Mesothelial cell of epicardium (in vitro differentiated cells): ENCODE results near the gene PTPRN2. TPM values are rescaled to one million over a fixed set of nuclear protein-coding genes. Genes with fewer than 3 reads are reported as not detected.

Source experiments
- DNase-seq, 2 experiments: peaks; one replicate each; pipeline ENCODE4 v3.0.0; 2021; ENCODE audit warnings: low spot score in 2 of 2; ENCODE audit not compliant: unreplicated experiment in 2 of 2
- H3K27ac Mint-ChIP-seq: 2 replicates; pipeline ENCODE4 v1.8.0; 2021; ENCODE audit warnings: mixed read lengths
- H3K27me3 Mint-ChIP-seq: 2 replicates; pipeline ENCODE4 v1.8.0; 2021; ENCODE audit warnings: low read depth, mixed read lengths
- H3K36me3 Mint-ChIP-seq: 2 replicates; pipeline ENCODE4 v1.8.0; 2021; ENCODE audit warnings: mixed read lengths
- H3K4me1 Mint-ChIP-seq: 2 replicates; pipeline ENCODE4 v1.8.0; 2021; ENCODE audit warnings: mixed read lengths
- H3K4me3 Mint-ChIP-seq: 2 replicates; pipeline ENCODE4 v1.8.0; 2021; ENCODE audit warnings: mild to moderate bottlenecking, moderate library complexity, mixed read lengths
- H3K9me3 Mint-ChIP-seq: 2 replicates; pipeline ENCODE4 v1.8.0; 2021; ENCODE audit warnings: mixed read lengths
- total RNA-seq: library from RNA; stranded (reverse); gene quantifications from 3 replicates; pipeline ENCODE4 v1.2.1, GENCODE V29; 2021
- TF ChIP-seq, protein P1 (sequence below): fragments of 200-600 bp; sonication (generic); IDR thresholded peaks from one replicate; pipeline ENCODE4 v1.5.0; 2021; ENCODE audit warnings: antibody characterized with exemption; ENCODE audit not compliant: unreplicated experiment

The PTPRN2 gene
- total RNA-seq, 1 donor from 2014 or later = 2.2 TPM

DNA sequence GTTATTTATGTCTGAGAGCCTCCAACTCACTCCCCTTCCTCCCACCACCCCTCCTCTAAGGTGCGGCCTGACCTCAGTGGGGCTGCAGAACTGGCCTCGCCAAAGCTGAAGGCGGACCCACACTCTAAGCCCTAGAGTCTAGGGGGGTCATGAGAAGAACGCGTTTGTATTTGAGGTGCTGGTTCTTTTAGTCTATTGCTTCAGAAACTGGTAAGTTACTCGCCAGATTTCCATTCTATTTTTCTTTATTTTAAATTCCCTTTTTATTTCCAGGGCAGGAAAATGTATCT, 893.3 kb downstream of the PTPRN2 start:
- H3K9me3 Mint-ChIP-seq = peaks cover 3% of the 10 kb centered on the region
- no peak overlapping the region for H3K27ac Mint-ChIP-seq
- TF ChIP-seq, protein P1, sequence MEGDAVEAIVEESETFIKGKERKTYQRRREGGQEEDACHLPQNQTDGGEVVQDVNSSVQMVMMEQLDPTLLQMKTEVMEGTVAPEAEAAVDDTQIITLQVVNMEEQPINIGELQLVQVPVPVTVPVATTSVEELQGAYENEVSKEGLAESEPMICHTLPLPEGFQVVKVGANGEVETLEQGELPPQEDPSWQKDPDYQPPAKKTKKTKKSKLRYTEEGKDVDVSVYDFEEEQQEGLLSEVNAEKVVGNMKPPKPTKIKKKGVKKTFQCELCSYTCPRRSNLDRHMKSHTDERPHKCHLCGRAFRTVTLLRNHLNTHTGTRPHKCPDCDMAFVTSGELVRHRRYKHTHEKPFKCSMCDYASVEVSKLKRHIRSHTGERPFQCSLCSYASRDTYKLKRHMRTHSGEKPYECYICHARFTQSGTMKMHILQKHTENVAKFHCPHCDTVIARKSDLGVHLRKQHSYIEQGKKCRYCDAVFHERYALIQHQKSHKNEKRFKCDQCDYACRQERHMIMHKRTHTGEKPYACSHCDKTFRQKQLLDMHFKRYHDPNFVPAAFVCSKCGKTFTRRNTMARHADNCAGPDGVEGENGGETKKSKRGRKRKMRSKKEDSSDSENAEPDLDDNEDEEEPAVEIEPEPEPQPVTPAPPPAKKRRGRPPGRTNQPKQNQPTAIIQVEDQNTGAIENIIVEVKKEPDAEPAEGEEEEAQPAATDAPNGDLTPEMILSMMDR = no peak
- H3K4me1 Mint-ChIP-seq = peaks cover 2% of the 10 kb centered on the region
- H3K4me3 Mint-ChIP-seq = no peak overlapping the region
- no peaks in the 10 kb centered on the region for H3K36me3 Mint-ChIP-seq
- DNase-seq = no peak
- H3K27me3 Mint-ChIP-seq = peaks cover 59% of the 10 kb centered on the region

DNA sequence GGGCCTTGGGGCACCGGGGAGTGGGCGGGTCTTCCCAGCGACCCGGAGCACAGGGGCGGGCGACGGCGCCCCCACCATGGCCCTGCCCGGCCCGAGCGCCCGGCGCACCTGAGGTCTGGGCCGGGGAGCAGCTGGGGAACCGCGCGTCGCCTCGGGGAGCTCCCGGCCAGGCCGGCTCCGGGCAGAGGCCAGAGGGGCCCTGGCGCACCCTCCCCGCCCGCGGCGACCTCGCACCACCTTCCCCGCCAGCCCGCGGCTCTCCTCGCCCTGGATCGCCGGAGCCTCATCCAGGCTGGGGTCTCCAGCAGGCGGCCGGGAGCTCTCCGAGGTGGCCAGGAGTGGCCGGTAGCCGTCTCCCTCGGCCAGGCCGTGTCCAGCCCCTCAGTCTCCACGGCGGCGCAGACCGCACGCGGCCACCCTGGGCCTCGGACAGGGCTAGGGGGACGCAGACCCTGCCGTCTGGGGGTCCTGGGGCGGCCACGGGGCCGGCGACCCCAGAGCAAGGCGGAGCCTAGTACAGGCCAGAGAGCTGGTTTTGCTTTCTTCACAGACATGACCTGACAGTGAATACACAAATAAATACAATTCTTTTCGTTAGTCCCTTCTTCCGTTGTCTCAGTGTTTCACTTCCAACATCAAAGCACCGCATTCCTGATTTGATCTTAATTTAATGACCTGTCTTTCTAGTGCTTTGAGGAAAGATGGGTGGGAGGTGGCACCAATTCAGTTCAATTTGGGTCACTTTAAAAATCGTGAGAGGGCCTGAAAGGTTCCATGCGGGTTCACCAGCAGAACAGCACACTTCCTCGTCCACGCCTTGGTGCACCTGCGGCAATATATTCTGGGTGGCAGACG, 893.9 kb downstream of the PTPRN2 start:
- TF ChIP-seq, protein P1 = no peak
- peaks cover 3% of the 10 kb centered on the region for H3K9me3 Mint-ChIP-seq
- no peak for DNase-seq
- no peak overlapping the region for H3K4me3 Mint-ChIP-seq
- peaks cover 2% of the 10 kb centered on the region for H3K4me1 Mint-ChIP-seq
- H3K36me3 Mint-ChIP-seq = no peaks in the 10 kb centered on the region
- peaks cover 58% of the 10 kb centered on the region for H3K27me3 Mint-ChIP-seq
- H3K27ac Mint-ChIP-seq = no peak overlapping the region

DNA sequence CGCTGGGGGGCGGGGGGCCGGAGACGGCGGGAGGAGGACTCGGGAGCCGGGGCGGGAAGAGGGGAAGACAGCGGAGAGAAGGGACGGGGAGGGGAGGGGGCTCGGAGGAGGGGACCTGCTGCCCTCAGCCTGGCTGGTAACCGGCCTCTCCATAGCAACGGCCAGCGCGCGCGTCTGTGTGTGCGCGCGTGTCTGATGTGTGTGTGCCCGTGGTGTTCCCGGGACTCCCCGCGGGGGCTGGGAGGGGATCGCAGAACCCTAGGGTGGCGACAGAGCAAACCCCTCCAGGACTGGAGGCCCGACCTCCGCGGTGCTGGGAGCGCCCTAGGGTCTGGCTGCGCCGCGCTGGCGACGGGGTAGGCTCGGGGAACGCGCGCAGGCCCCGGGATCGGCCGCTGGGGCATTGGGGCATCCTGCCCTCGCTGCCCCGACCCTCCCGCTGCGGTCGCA, 894.5 kb downstream of the PTPRN2 start:
- TF ChIP-seq, protein P1 = no peak
- H3K36me3 Mint-ChIP-seq = no peaks in the 10 kb centered on the region
- peaks cover 2% of the 10 kb centered on the region for H3K4me1 Mint-ChIP-seq
- no peak overlapping the region for H3K4me3 Mint-ChIP-seq
- no peak overlapping the region for H3K27ac Mint-ChIP-seq
- H3K9me3 Mint-ChIP-seq = peaks cover 3% of the 10 kb centered on the region
- H3K27me3 Mint-ChIP-seq = peaks cover 62% of the 10 kb centered on the region
- DNase-seq = no peak

DNA sequence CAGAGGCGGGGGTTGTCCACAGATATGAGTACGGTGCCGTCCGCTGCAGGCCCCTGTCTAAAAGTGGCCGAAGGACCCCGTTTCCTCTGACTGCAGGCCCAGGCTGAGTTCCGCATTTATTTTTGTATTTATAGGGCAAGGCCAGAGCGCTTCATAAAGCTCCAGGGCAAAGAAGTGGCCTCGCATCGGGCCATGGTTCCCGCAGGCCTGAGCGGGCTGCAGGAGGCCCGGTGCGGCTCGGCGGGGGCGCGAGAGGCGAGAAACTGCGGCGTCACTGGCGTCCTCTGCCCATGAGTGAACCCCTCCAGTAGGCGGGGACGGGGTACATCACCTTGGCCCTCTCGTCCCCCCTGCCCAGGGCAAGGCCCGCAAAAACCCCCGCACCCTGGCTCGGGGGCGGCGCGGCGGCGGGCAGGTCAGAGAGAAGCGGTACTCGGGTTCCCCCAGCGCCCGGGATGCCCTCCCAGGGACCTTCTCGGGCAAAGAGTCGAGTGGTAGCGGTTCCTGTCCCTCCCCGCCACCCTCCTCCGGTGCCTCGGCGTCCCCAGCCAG, 895.1 kb downstream of the PTPRN2 start:
- TF ChIP-seq, protein P1 = no peak
- no peak for DNase-seq
- Mint-ChIP-seq H3K27ac (no peak overlapping the region), H3K4me3 (no peak overlapping the region), H3K9me3 (peaks cover 3% of the 10 kb centered on the region), H3K4me1 (peaks cover 2% of the 10 kb centered on the region), H3K27me3 (peaks cover 66% of the 10 kb centered on the region), H3K36me3 (no peaks in the 10 kb centered on the region)

DNA sequence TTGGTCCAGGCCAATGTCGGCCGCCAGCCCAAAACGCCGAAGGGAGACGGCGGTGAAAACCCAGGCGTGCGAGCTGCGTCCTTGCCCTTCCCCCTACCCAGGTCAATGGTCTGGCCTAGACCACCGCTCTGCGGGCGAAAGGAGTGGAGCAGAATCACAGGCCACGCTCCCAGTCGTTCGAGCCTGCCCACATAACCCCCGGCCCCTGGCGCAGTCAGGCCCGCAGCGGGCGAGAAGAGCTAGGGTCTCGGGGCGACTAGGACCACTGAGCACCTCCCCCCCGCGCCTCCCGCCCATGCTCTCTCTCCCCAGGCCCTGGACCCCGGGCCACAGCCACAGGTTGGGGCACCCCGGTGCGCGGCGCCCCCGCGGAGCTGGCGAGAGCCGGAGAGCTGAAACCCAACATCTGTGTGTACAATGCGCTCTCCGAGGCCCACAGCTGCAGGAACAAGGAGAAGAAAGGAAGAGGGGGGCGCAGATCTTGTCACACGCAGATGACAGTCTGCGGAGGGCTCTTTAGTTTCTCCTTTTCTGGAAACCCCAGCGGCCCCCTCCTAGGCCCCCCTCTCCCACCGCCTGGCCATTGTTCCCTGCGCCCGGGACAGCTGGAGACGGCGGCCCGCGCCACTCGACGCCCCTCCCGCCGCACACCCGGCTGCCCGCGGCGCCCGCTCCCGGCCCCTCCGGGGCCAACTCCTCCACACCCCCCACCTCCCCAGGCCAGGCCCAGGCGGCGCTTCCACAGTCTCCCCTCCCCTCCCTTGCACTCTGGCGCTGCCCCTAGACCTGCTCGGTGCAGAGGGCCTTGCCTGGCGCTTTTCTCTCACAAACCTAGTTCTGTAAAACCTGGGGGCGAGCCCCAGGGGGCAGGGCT, 895.8 kb downstream of the PTPRN2 start:
- H3K27me3 Mint-ChIP-seq = peaks cover 73% of the 10 kb centered on the region
- H3K9me3 Mint-ChIP-seq = peaks cover 3% of the 10 kb centered on the region
- peak overlapping the region; percentile 46 for H3K4me3 Mint-ChIP-seq
- TF ChIP-seq, protein P1 = no peak
- no peak for DNase-seq
- H3K36me3 Mint-ChIP-seq = no peaks in the 10 kb centered on the region
- no peak overlapping the region for H3K27ac Mint-ChIP-seq
- peaks cover 2% of the 10 kb centered on the region for H3K4me1 Mint-ChIP-seq
